ENCODE data around the gene CNTN4. TPM values are rescaled to one million over a fixed set of nuclear protein-coding genes. Genes with fewer than 3 reads are reported as not detected.

The CNTN4 gene
- total RNA-seq, 1 experiment from 2014 or later: 2.9 TPM

DNA sequence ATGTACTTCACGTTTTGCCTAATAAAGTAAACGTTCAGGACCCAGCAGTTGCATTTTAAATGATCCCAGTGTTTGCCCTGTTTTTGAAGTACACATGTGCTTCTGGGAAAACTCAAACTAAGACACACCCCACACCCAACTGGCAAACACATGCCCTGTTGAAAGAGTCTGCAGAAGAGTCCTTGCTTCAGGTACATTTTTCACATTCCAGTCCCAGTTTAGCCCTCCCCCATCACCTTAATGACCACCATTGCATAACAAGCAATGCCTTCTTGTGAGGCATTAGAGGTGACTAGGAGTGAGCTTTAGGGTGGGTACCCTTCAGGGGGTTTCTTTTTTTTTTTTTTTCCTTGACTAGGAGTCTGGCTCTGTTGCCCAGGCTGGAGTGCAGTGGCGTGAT is 322.3 kb downstream of the CNTN4 start:
- TF ChIP-seq, protein P1, sequence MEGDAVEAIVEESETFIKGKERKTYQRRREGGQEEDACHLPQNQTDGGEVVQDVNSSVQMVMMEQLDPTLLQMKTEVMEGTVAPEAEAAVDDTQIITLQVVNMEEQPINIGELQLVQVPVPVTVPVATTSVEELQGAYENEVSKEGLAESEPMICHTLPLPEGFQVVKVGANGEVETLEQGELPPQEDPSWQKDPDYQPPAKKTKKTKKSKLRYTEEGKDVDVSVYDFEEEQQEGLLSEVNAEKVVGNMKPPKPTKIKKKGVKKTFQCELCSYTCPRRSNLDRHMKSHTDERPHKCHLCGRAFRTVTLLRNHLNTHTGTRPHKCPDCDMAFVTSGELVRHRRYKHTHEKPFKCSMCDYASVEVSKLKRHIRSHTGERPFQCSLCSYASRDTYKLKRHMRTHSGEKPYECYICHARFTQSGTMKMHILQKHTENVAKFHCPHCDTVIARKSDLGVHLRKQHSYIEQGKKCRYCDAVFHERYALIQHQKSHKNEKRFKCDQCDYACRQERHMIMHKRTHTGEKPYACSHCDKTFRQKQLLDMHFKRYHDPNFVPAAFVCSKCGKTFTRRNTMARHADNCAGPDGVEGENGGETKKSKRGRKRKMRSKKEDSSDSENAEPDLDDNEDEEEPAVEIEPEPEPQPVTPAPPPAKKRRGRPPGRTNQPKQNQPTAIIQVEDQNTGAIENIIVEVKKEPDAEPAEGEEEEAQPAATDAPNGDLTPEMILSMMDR (IDR thresholded peaks at IDR 0.05; ENCODE audit: unreplicated experiment): no peak
- Mint-ChIP-seq H3K4me1 (ENCODE audit: low read depth, unreplicated experiment) (no peaks in the 10 kb centered on the region), H3K27me3 (ENCODE audit: unreplicated experiment) (no peaks in the 10 kb centered on the region), H3K4me3 (ENCODE audit: low read depth, unreplicated experiment) (no peak overlapping the region), H3K27ac (ENCODE audit: unreplicated experiment) (no peak overlapping the region), H3K36me3 (ENCODE audit: insufficient read depth, unreplicated experiment) (no peaks in the 10 kb centered on the region), H3K9me3 (ENCODE audit: low read depth, unreplicated experiment) (peaks cover 9% of the 10 kb centered on the region)
- CTCF ChIA-PET: no interaction called here
- no peak for DNase-seq
- BruUV-seq (replicated peaks): no TSS peak
- intact Hi-C loops (cut with micrococcal nuclease; ENCODE audit: unreplicated experiment): no loop called here

DNA sequence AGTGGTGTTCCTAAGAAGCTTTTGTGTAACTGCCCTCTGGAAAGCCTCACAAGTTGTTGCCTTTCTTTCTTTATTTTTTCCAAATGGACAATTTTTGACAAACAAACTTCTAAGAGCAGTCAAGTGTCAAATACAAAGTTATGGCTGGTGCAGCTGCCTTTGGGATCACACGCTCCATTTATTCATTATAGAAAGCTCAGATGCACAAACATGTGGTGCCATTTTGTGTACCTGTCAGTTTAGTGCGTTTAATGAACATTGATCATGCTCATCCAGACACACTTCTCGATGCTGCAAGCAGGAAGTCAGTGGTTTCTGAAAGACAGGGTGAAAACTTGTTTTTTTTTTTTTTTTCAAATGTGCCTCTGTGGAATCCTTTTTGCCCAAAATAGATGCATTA is 324.5 kb downstream of the CNTN4 start:
- no peak overlapping the region for H3K4me3 Mint-ChIP-seq (ENCODE audit: low read depth, unreplicated experiment)
- no peak for DNase-seq
- H3K4me1 Mint-ChIP-seq (ENCODE audit: low read depth, unreplicated experiment): no peaks in the 10 kb centered on the region
- intact Hi-C loops (cut with micrococcal nuclease; ENCODE audit: unreplicated experiment): no loop called here
- no peak overlapping the region for H3K27ac Mint-ChIP-seq (ENCODE audit: unreplicated experiment)
- TF ChIP-seq, protein P1 (IDR thresholded peaks at IDR 0.05; ENCODE audit: unreplicated experiment): no peak
- H3K27me3 Mint-ChIP-seq (ENCODE audit: unreplicated experiment): no peaks in the 10 kb centered on the region
- no TSS peak for BruUV-seq (replicated peaks)
- H3K9me3 Mint-ChIP-seq (ENCODE audit: low read depth, unreplicated experiment): peaks cover 6% of the 10 kb centered on the region
- H3K36me3 Mint-ChIP-seq (ENCODE audit: insufficient read depth, unreplicated experiment): no peaks in the 10 kb centered on the region
- CTCF ChIA-PET: no interaction called here

- Mint-ChIP-seq H3K27me3 (ENCODE audit: unreplicated experiment) (no peaks in the 10 kb centered on the region), H3K4me3 (ENCODE audit: low read depth, unreplicated experiment) (no peak overlapping the region), H3K27ac (ENCODE audit: unreplicated experiment) (no peak overlapping the region), H3K36me3 (ENCODE audit: insufficient read depth, unreplicated experiment) (no peaks in the 10 kb centered on the region), H3K4me1 (ENCODE audit: low read depth, unreplicated experiment) (no peaks in the 10 kb centered on the region), H3K9me3 (ENCODE audit: low read depth, unreplicated experiment) (peaks cover 13% of the 10 kb centered on the region)
- intact Hi-C loops (cut with micrococcal nuclease; ENCODE audit: unreplicated experiment): no loop called here
- BruUV-seq (replicated peaks): no TSS peak
- TF ChIP-seq, protein P1 (IDR thresholded peaks at IDR 0.05; ENCODE audit: unreplicated experiment): no peak
- CTCF ChIA-PET: no interaction called here
- no peak for DNase-seq
Observed at GRCh38 chr3:2441558-2441957, 342.9 kb downstream of the CNTN4 start.

GRCh38 chr3:2446146-2446545 is 347.5 kb downstream of the CNTN4 start:
- Mint-ChIP-seq H3K9me3 (ENCODE audit: low read depth, unreplicated experiment) (peaks cover 7% of the 10 kb centered on the region), H3K27me3 (ENCODE audit: unreplicated experiment) (no peaks in the 10 kb centered on the region), H3K4me1 (ENCODE audit: low read depth, unreplicated experiment) (no peaks in the 10 kb centered on the region), H3K4me3 (ENCODE audit: low read depth, unreplicated experiment) (no peak overlapping the region), H3K27ac (ENCODE audit: unreplicated experiment) (no peak overlapping the region), H3K36me3 (ENCODE audit: insufficient read depth, unreplicated experiment) (no peaks in the 10 kb centered on the region)
- TF ChIP-seq, protein P1 (IDR thresholded peaks at IDR 0.05; ENCODE audit: unreplicated experiment): no peak
- CTCF ChIA-PET: no interaction called here
- intact Hi-C loops (cut with micrococcal nuclease; ENCODE audit: unreplicated experiment): no loop called here
- DNase-seq: no peak
- BruUV-seq (replicated peaks): no TSS peak

DNA sequence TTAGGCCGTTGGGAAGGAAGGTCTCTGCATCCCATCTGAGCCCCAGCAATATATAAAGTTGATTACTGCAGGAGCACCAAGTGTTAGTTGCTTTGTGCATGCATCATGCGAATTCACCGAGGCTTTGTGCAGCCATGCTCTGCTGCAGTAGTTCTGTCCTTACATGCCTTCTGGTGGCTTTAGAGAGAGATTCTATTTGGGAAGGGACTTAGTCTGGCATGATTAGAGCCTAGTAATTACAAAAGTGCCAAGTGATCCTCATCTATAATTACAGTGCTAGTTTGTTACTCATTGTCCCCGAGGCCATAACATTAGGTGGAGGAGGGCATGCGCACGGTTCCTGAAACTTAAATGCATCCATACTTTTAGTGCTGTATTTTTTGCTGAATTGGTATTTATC is 353.6 kb downstream of the CNTN4 start:
- intact Hi-C loops (cut with micrococcal nuclease; ENCODE audit: unreplicated experiment): no loop called here

More for the DNA sequence above, 353.6 kb downstream of the CNTN4 start:
- Mint-ChIP-seq H3K4me1 (ENCODE audit: low read depth, unreplicated experiment) (no peaks in the 10 kb centered on the region), H3K36me3 (ENCODE audit: insufficient read depth, unreplicated experiment) (no peaks in the 10 kb centered on the region), H3K9me3 (ENCODE audit: low read depth, unreplicated experiment) (peaks cover 6% of the 10 kb centered on the region), H3K27me3 (ENCODE audit: unreplicated experiment) (no peaks in the 10 kb centered on the region), H3K27ac (ENCODE audit: unreplicated experiment) (no peak overlapping the region), H3K4me3 (ENCODE audit: low read depth, unreplicated experiment) (no peak overlapping the region)
- no TSS peak for BruUV-seq (replicated peaks)
- no peak for DNase-seq
- CTCF ChIA-PET: no interaction called here
- TF ChIP-seq, protein P1 (IDR thresholded peaks at IDR 0.05; ENCODE audit: unreplicated experiment): no peak
